Ovary (tissue), 9 donors: ENCODE measurements around the gene NR4A2. TPM values are rescaled to one million over a fixed set of nuclear protein-coding genes. Genes with fewer than 3 reads are reported as not detected.

Source experiments
- DNase-seq, 5 donors: peaks; one replicate each; pipeline ENCODE4 v3.0.0-alpha.2; 2019 to 2020
- H3K27ac ChIP-seq, 2 donors: fragments of 200-600 bp; one replicate each; pipeline versions ENCODE4 v1.5.1 to v1.8.0; 2019 to 2022
- H3K27me3 ChIP-seq: fragments of 200-600 bp; one replicate; pipeline ENCODE4 v1.8.0; 2022
- H3K36me3 ChIP-seq: fragments of 200-600 bp; sonication (generic); one replicate; pipeline ENCODE4 v1.5.1; 2019
- H3K4me1 ChIP-seq: one replicate; pipeline ENCODE4 v1.8.1; 2013; ENCODE audit warnings: mild to moderate bottlenecking, moderate library complexity; ENCODE audit not compliant: insufficient read depth
- H3K4me3 ChIP-seq: fragments of 200-600 bp; sonication (generic); one replicate; pipeline ENCODE4 v1.5.1; 2017
- H3K9me3 ChIP-seq, 2 donors: fragments of 200-600 bp in 1 of 2; sonication (generic) in 1 of 2; one replicate each; pipeline versions ENCODE4 v1.5.1 to v1.8.1; 2013 to 2019; ENCODE audit warnings: mild to moderate bottlenecking in 1 of 2, moderate library complexity in 1 of 2
- CTCF ChIP-seq, 3 donors: fragments of 450-650 bp in 2 of 3; fragments of 200-600 bp in 1 of 3; IDR thresholded peaks; one replicate each; pipeline versions ENCODE4 v1.5.1 to v1.8.0; 2016 to 2022; ENCODE audit warnings: antibody characterized with exemption in 3 of 3, mild to moderate bottlenecking in 1 of 3
- EP300 ChIP-seq: sonication (generic); formaldehyde crosslinking; IDR thresholded peaks from one replicate; pipeline ENCODE4 v1.6.1; 2017; ENCODE audit warnings: antibody characterized with exemption
- POLR2A ChIP-seq: fragments of 450-650 bp; IDR thresholded peaks from one replicate; pipeline ENCODE4 v1.6.1; 2017; ENCODE audit warnings: antibody characterized with exemption, mild to moderate bottlenecking, moderate library complexity
- WGBS, 3 donors: extraction: QIAGEN DNeasy Blood & Tissue Kit in 1 of 3; methylation state at CpG; one replicate each; pipeline versions ENCODE4 v1.1.5 to v1.1.7; 2013 to 2017; 5-methylcytosine and 5-hydroxymethylcytosine counted together
- intact Hi-C, 4 donors: fragments of 100-400 bp; cut with DNase I; formaldehyde crosslinking; loops; one replicate each; pipeline versions ENCODE4 v1.11.0 to v1.15.1; 2022 to 2023
- polyA plus RNA-seq, 2 donors: library from polyadenylated mRNA; stranded (reverse); fragments of 200-250 nt in 1 of 2; fragments of 350-450 nt in 1 of 2; fragmentation: Illumina TruSeq in 1 of 2; extraction: RNeasy Lipid Tissue Mini Kit (QIAGEN cat#74804) in 1 of 2; gene quantifications; one replicate each; pipeline ENCODE4 v1.2.3, GENCODE V29; 2013 to 2014
- total RNA-seq, 7 donors: library from RNA; depleted of rRNA in 2 of 7; stranded (reverse); fragments of >200 nt in 2 of 7; fragmentation: NEBNext Ultra II Directional in 3 of 7; extraction: Animal tissue kit (Norgen Biotek cat#: 25700) in 3 of 7; gene quantifications; one replicate each; pipeline versions ENCODE4 v1.1.0 to v1.2.4, GENCODE V29; 2016 to 2023
- donor health status: DM: no; HTN: no; CAD: no; lungs with moderate emphysema.
- donor health status: DM: no; HTN: no; CAD: no.
- donor health status: Bipolar disorder and iron deficiency.
- donor health status: DM: yes; HTN: yes; CAD: no.
- donor health status: DM: no; HTN: no; CAD: no.
- donor health status: DM: yes; HTN: yes; CAD: no.

Gene NR4A2
- total and polyA plus RNA-seq, 9 donors = 4.4 to 259 (median 45.6) TPM

- TF ChIP-seq POLR2A (peak; percentile 80), EP300 (peak; percentile 40), CTCF (IDR thresholded peaks at IDR 0.05) (no peak)
- Histone ChIP-seq H3K4me1 (no peaks in the 10 kb centered on the region), H3K27ac (peak overlapping the region; percentile 99 to 100), H3K36me3 (no peaks in the 10 kb centered on the region), H3K9me3 (no peaks in the 10 kb centered on the region), H3K4me3 (peak overlapping the region; percentile 79), H3K27me3 (no peaks in the 10 kb centered on the region)
- intact Hi-C loops = loop anchor here in 3 of 4 donors (2.0 to 5.0 kb wide), 3 partner anchors 58 to 95 kb away; partner anchors contain the start of gene GPD2 (in 1 of the 3)
- 1 to 2% (median 2%) methylated on average over 54 to 86 of the region's 86 CpGs for WGBS, 3 donors
- peak; percentile 97 to 98 (median 98) for DNase-seq
These were observed 10.0 kb upstream of the NR4A2 start for GRCh38 chr2:156342254-156343095.

- Histone ChIP-seq H3K27ac (peak overlapping the region; percentile 99 to 100), H3K4me1 (no peaks in the 10 kb centered on the region), H3K36me3 (no peaks in the 10 kb centered on the region), H3K9me3 (no peaks in the 10 kb centered on the region), H3K27me3 (no peaks in the 10 kb centered on the region), H3K4me3 (peak overlapping the region; percentile 79)
- intact Hi-C loops = loop anchor here in 3 of 4 donors (2.0 to 5.0 kb wide), 3 partner anchors 59 to 96 kb away; partner anchors contain the start of gene GPD2 (in 1 of the 3)
- peak; percentile 79 for TF ChIP-seq POLR2A
- peak in 2 of 3 donors; percentile 5 to 14 for TF ChIP-seq CTCF (IDR thresholded peaks at IDR 0.05)
- TF ChIP-seq EP300 = no peak
- peak; percentile 96 to 97 (median 97) for DNase-seq
- WGBS, 3 donors = 0 to 1% (median 1%) methylated on average over 59 to 62 of the region's 62 CpGs
These were observed 9.1 kb upstream of the NR4A2 start for GRCh38 chr2:156341452-156342253.

GRCh38 chr2:156340804-156341451, 8.4 kb upstream of the NR4A2 start:
- Histone ChIP-seq H3K9me3 (no peaks in the 10 kb centered on the region), H3K4me3 (peak overlapping the region; percentile 79), H3K4me1 (no peaks in the 10 kb centered on the region), H3K36me3 (no peaks in the 10 kb centered on the region), H3K27ac (peak overlapping the region in 1 of 2 donors; percentile 100), H3K27me3 (no peaks in the 10 kb centered on the region)
- no peak for DNase-seq
- TF ChIP-seq POLR2A (no peak), EP300 (no peak), CTCF (IDR thresholded peaks at IDR 0.05) (no peak)
- intact Hi-C loops = loop anchor here in 2 of 4 donors (5.0 kb wide), 2 partner anchors 61 to 96 kb away; partner anchors contain the start of gene GPD2 (in 1 of the 2)
- 4 to 5% (median 5%) methylated on average over 15 of the region's 15 CpGs for WGBS, 3 donors

GRCh38 chr2:156340377-156340776, 7.9 kb upstream of the NR4A2 start:
- intact Hi-C loops = loop anchor here in 2 of 4 donors (5.0 kb wide), 2 partner anchors 62 to 97 kb away; partner anchors contain the start of gene GPD2 (in 1 of the 2)
- Histone ChIP-seq H3K36me3 (no peaks in the 10 kb centered on the region), H3K27ac (peak overlapping the region in 1 of 2 donors; percentile 100), H3K4me3 (no peak overlapping the region), H3K4me1 (no peaks in the 10 kb centered on the region), H3K27me3 (no peaks in the 10 kb centered on the region), H3K9me3 (no peaks in the 10 kb centered on the region)
- no peak for DNase-seq
- WGBS, 3 donors = 77 to 87% (median 78%) methylated on average over 1 of the region's 1 CpG
- TF ChIP-seq EP300 = no peak
- TF ChIP-seq POLR2A = no peak
- TF ChIP-seq CTCF (IDR thresholded peaks at IDR 0.05) = no peak
